Activated effector memory CD4-positive, alpha-beta T cell treated with anti-CD3 and anti-CD28 coated beads, Interleukin-2, amount 50 U/mL, for 16 hours (primary cell): ENCODE measurements around the gene VEZF1.
"Not testable (repeated sequence)": the region's sequence is repeated elsewhere in the genome, so short reads cannot be mapped to it uniquely, and the experiment has no call there.

ENCODE experiments used
- DNase-seq: peaks from one replicate; pipeline ENCODE4 v3.0.0-alpha.2; 2020

Gene VEZF1

DNA sequence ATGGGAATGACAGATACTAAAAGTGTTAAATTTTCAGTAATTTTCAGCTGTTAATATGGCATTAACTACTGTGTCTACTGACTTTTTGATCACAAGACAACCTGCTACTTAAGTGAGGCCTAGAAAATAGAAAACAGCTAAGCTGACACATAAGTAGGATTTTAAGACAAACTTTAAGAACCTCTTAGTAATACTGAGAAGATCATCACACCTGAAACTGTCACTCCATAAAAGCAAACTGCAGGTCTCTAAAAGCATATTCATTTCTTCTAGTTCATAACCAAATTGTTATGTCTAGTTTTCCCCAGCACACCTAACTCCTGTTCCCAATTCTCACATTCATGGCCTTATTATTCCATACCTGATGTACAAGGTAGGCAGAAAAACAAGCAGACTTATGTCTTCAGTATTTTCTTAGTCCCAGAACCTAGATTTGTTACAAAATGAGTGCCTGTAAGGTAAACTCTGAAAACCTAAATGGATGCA is 11.0 kb upstream of the VEZF1 start:
- no peak for DNase-seq

DNA sequence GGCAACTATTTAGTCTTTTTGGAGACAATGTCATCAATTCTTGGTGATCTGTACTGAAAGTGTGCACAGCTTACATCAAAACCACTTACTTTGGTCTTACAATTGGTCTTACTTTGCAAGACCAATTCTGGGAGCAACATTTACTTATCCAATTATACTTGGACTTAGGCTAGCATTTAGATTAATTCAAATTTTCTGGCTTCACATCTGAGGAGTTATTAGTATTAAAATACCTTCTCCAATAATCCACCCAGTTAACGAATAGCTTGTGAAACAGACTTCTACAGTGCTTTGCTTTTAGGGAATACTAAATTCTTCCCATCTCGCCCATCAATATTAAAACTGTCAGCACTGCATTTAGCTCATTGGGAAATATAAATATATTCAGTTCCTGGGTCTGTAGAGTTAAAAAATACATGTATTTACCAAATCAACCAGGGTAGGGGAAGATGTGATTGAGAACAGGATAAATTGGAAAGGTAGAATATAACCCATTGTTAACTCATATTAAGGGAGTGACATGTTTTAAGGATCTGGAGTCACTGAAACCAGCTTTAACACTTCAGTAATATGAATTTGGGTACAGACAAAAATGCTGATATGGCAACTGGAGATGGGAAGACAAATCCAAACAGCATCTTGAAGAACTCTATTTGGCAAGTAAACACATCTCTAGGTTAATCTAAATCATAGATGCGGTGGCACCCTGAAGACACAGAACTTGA is 9.2 kb upstream of the VEZF1 start:
- no peak for DNase-seq

GRCh38 chr17:57995076-57995956 is 7.3 kb upstream of the VEZF1 start:
- peak; percentile 78 for DNase-seq

DNA sequence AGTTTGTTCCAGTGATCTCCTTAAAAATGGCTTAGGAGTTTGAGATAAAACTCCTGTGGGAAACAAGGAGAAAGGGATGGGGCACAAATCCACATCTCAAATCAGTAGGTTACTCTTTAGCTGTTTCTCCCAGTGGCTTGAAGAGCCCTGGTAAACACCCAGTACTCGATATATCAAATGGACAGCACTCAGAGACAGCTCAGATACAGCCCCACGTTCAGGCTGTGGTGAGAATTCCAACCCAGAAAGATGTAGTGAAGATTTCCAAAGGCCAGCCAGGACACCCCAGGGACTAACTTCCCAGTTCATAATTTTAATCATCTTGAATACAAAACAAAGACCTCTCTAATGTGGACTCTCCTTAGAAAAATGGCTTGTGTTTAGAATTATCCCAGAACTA is 6.4 kb upstream of the VEZF1 start:
- DNase-seq, result no peak

DNA sequence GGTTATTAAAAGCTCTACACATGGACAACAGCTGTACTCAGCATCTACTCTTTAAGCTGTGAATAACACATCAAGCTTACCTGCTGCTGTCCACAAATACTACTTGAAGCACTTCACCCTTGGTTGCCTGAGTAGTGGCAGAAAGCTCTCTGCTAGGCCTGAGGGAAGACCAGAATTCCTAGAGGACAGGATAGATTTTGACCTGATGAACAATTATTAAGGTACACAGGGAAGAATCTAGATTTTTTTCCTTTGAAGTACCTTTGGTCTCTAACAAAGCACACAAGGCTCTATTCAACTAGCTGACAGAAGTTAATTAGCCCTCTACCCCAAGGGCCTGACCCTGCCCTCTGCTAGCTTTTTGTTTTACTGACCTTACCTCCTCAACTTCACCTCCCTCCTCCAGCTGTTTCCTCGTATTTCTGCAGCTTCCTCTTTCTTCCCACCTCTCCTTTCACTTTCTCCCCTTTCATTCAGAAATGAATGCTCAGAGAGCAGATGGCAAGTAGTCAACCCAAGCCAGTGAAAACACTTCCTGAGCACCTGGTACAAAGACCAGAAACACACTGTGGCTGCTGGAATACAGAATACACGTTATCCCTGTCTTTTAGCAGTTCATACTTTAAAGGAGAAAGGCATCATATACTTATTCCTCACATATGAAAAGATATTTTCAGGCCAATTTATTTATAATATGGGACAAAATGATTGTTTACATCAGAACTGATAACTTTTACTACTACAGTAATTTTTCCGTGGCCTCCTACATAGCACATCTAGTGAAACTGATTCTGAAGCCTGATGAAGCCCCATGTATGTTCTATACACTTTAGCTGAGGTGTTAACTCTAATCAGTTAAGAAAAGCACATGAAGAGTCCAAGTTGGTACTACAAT is 5.7 kb upstream of the VEZF1 start:
- DNase-seq, result no peak

DNA sequence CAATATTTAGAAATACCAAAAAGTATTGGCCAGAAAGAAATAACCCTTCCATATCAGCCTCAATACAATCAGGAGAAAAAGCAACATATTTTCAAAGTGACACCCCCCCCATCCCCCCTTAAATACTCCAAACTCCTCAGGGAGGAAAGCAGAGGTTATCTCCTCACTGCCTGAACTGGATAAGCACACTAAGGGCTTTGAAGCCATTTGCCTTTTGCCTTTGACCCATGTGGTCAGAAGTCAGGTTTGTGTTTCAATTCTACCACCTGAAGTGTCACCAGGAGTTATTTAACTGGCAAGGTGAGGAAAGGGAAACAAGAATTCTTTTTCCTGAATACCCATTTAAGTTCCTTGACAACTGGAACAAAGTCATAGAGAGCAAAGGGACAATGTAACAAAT is 3.5 kb upstream of the VEZF1 start:
- no peak for DNase-seq

GRCh38 chr17:57990037-57990436 is 2.0 kb upstream of the VEZF1 start:
- no peak for DNase-seq

DNA sequence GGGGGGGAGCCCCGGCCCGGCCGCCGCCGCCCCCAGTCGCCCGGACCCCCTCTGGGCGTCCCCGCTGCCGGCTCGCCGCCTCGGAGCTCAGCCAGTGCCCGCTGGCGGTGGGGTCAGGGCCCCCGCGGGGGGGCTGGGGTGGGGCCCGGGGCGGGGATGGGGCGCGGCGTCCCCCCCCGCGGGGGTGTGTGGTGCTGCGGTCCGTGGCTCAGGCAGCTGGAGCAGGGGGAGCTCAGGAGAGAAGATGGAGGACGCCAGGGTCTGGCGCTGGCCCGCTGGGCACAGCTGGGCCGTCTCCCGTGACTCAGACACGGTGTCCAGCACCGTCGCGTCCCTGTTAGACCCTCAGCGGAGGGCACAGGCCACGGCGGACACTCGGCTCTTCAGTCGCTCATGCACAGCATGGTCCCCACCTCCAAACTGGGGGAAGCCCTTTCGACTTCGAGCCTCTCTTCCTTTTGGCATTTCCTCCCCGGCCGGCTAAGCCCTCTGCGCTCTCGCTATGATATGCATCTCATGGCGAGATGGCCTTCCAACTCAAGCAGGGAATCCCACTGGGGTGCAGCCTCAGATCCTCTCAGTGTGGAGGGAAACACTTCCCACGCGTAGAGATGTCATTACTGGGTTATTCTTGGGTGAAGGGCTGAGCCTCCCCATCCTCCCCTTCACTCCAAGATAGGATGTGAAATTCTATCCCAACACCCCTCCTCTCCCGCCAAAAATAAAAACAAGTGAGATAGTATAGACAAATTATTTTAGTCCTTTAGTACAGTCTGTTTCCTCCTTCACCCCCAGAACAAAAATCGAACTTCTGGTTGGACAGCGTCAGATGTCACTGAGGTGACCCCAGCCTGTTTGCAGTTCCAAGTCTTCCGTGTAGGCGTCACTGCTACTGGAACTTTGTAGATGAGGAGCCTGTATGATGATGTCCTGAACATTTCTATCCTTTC is 522 bp upstream of the VEZF1 start:
- no peak for DNase-seq

DNA sequence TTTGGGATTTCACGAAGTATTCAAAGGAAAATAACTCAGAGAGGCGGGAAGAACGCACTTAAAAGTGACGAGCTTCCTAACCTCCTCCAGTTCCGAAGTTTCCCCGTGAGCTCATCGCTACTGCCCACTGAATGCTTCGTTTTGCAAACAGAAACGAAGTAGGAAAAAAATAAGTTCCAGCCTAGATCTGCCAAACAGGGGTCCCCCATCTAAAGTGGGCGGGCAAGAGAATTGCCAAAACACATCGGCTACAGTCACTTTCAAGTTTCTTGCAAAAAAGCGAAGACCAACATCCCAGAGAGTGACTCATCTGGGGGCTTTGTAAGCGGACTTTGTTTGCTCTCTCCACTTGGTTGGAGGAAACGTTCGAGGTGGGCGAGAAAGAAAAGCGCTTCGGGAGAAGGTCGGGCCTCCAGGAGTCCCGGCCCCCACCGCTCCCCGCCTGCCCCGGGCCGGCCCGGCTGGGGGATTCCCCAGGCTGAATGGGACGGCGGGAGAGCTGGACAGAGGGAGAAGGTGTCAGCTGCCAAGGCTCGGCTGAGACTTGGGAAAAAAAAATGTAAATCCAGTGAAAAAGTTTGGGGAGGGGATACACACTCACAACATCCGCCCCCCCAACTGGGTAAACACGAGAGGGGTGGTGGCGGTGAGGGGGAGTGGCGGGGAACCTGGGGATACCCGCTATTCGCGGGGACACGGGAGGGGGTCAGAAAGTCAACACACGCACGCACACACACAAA is 1.0 kb downstream of the VEZF1 start:
- peak; percentile 79 for DNase-seq

DNA sequence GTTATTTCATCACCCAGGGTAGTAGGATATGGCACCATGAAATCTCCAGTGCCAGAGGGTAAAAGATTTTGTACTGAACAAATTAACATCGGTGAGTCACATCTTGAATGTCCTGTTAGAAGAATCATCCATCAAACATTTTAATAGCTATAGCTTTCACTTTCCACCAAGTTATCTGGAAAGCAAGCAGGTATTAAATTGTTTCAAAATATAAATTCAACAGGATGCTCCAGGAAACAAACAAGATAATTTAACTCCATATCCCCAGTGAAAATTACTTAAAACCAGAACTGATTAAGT is 2.4 kb downstream of the VEZF1 start:
- DNase-seq, result no peak

DNA sequence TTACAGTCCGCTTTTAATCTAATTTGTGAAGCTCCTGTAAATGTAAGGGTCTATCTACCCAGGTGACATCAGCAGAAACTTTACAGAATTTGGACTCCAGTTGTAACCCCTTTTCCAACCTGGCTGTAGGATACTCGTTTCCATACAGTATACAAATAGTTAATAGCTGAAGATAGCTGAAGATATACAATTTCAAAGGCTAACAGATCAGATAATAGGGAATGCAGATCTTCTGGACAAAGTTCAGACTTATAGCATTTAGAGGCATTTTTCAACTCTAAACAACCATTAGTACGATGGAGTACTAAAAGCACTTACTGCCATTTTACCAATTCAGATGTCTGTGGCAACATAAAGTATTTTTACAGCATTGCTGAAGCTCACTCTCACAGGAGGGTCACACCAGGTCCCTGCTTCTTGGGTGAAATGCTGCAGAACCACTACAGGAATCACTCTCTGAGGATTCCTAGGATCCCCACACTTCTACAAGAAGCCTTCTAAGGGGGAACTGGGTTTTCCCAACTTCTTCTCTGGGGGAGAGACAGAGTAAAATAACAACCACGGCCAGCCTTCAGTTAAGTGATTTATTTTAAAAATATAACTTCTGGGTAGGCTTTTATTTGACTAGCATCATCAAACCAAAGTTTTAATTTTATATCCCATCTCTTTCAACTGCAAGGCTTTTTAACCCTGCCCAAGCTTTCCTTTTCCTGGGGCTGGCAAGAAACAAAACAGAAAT is 2.9 kb downstream of the VEZF1 start:
- DNase-seq, result no peak

DNA sequence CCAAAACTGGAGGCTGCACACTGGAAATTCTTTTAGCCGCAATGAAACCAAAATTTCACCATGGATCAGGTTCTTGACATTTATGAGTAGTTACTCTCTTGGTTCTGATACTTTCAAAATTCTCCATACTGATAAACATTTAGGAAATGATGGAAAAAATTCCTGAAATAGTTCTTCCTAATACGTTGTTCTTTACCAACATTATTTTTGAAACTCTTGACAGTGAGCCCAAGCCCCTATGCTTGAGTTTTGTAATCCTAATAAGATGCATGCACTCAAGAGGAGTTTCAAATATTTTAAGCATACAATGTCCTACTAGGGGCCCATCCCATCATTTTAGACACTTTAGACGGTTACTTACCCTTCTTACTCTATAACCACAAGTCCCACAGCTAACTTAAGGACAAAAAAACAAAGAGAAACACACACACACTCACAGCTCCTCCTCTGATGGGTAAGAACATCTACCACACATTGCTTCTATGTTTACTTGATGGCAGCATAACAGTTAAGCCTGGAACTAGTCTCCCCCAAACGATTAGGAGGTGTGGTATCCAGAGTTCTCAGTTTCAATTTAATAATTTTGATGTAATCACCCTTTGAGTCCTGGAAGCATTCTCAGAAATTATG is 3.7 kb downstream of the VEZF1 start:
- DNase-seq, result no peak

DNA sequence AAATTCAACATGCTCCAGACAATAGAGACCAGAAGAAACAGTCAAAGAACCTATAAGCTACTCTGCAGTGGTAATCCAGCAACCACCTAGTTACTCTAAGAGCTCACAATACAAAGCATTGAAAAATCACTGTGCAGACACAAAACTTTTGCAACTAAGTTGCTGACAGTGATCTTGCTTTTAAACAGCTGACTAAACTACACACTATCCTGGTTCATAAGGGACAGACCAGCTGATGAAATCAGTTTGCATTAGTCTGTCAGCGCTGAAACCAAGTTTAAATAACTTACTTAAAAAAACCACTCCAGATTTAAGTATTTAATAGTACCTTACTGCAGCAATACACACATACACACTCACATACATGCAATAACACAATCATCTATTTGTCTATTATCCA is 4.6 kb downstream of the VEZF1 start:
- no peak for DNase-seq

GRCh38 chr17:57982452-57983170 is 5.4 kb downstream of the VEZF1 start:
- no peak for DNase-seq

GRCh38 chr17:57980522-57980921 is 7.5 kb downstream of the VEZF1 start:
- no peak for DNase-seq

DNA sequence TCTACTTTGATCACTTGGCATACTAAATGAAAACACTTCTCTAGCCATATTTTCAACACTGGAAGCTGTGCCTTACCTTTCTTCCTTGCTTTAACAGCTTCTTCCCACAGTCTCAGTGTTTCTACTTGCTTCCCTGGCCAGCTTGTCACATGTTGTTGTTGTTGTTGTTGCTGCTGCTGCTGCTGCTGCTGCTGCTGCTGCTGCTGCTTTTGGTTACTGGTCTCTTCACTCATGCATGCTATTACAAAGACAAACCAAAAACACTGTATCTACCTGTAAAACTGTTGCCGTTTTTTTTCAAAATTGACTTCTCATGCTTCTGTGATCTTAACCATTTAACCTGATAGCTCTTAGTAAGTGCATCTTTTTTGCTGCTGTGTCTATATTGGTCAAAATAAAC is 9.0 kb downstream of the VEZF1 start:
- no peak for DNase-seq

GRCh38 chr17:57976594-57976993 is 11.5 kb downstream of the VEZF1 start:
- DNase-seq, result no peak

DNA sequence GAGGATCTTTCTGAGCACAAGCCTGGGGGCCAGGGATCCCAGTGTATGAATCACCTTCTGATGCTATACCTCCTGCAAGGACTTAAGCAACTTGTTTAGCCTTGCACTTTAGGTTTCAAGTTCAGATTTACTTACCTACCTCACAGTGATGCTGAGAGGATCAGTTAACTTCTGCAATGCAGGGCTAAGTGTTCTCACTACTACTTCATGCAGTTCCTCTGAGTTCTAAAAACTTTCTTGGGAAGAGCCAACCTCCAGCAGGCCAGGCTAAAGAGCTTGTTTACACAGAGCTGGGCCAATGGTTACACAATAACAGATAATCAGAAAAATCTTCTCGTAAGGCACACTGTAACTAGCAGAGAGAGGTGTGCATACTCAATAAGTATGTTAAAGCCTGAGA is 13.0 kb downstream of the VEZF1 start:
- no peak for DNase-seq

DNA sequence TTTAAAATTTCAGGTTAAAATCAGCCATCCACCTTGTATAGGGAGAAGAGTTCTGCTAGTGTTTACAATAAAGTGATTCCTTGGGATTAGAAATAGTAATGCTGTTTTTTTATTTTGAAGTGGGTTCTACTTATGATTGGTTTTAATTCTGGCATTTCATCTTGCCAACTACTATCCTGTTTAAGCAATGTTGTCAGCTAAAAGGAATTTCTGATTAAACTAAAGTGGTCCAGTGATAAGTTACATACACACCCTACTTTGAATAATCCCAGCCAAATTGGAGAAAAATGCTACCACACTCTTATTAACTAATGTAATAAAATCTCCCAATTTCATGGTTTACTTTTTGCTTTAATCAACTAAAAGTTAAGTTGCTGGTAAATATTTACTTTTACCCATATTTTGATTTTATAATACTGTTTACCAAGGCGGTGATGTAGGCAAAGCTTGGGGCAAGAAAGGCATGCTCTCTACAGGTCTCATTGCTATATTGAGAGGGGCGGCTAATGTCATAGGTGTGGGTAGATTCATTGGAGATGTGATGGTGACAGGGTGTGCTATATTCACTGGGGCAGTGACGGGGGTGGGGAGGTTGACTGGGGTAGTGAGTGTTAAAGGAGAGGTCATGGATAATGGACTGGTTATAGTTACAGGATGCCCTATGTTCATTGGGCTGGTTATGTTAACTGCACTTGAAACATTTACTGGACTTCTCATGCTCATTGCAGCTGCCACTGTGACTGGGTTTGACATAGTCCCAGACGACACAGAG is 13.8 kb downstream of the VEZF1 start:
- not testable (repeated sequence) for DNase-seq
